Measurements from ENCODE around the gene NCKAP5.

Gene NCKAP5

GRCh38 chr2:132782176-132782783 is 786.0 kb downstream of the NCKAP5 start:
- H4K12ac ChIP-seq (ENCODE audit: low read depth, low read length) = no peak overlapping the region
- H2AK5ac ChIP-seq (ENCODE audit: low read length) = no peak overlapping the region
- H3K9ac ChIP-seq (ENCODE audit: low read length) = no peak overlapping the region
- H4K8ac ChIP-seq (ENCODE audit: low read depth, low read length) = no peak overlapping the region
- no peak overlapping the region for H3K14ac ChIP-seq (ENCODE audit: low read length)
- no CpG with 5 or more reads among the region's 7 CpGs for WGBS (ENCODE audit: extremely low coverage, insufficient coverage, insufficient read length)
- H3K27ac ChIP-seq (ENCODE audit: low read depth, low read length) = no peak overlapping the region
- H2BK5ac ChIP-seq (ENCODE audit: low read depth, low read length, poor library complexity) = no peak overlapping the region
- H3K27me3 ChIP-seq (ENCODE audit: insufficient read depth, low read length) = no peaks in the 10 kb centered on the region
- no peak overlapping the region for H2BK12ac ChIP-seq (ENCODE audit: low read length)
- no peak overlapping the region for H3K4me3 ChIP-seq (ENCODE audit: low read depth, low read length)
- no peak overlapping the region for H3K4me2 ChIP-seq (ENCODE audit: low read length)
- no peaks in the 10 kb centered on the region for H3K4me1 ChIP-seq (ENCODE audit: control insufficient read depth in 1 of 2, insufficient read depth in 2 of 2, low read length in 2 of 2)
- H3K4ac ChIP-seq (ENCODE audit: low read depth, low read length) = no peak overlapping the region
- H4K91ac ChIP-seq (ENCODE audit: low read depth, low read length) = no peak overlapping the region
- no peaks in the 10 kb centered on the region for H3K9me3 ChIP-seq (ENCODE audit: insufficient read depth, low read depth, low read length)
- H3K18ac ChIP-seq (ENCODE audit: low read length) = no peak overlapping the region
- no peak overlapping the region for H2AFZ ChIP-seq (ENCODE audit: insufficient read depth, low read length, poor library complexity)
- H3K79me2 ChIP-seq (ENCODE audit: control insufficient read depth, insufficient read depth, low read length, poor library complexity) = no peaks in the 10 kb centered on the region
- H3K23ac ChIP-seq (ENCODE audit: low read length) = no peak overlapping the region
- H3K36me3 ChIP-seq (ENCODE audit: control insufficient read depth in 1 of 2, insufficient read depth in 2 of 2, low read length in 2 of 2) = no peaks in the 10 kb centered on the region
- no peaks in the 10 kb centered on the region for H3K79me1 ChIP-seq (ENCODE audit: low read length)
- no peak overlapping the region for H2BK120ac ChIP-seq (ENCODE audit: insufficient read depth, low read length, poor library complexity)
- DNase-seq = no peak

DNA sequence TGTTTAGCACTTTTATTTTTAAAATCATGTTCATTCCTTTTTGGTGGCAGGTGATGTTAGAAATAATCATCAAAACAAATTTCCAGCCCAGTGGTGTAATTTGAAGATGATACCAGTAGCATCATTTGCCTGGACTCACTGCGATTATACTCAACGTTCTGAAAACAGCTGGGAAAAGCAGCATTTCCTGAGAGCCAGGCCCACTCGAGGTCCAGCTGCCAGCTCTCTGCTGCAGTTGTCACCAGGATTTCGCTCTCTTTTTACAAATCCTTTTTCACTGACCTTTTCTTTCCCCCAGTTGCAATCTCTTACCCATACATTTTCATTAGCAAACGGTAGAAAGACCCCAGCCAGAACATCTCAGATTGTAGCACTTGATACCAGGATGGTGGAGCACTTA is 787.6 kb downstream of the NCKAP5 start:
- H3K14ac ChIP-seq (ENCODE audit: low read length) = no peak overlapping the region
- no peak overlapping the region for H3K18ac ChIP-seq (ENCODE audit: low read length)
- no peaks in the 10 kb centered on the region for H3K79me1 ChIP-seq (ENCODE audit: low read length)
- no peaks in the 10 kb centered on the region for H3K27me3 ChIP-seq (ENCODE audit: insufficient read depth, low read length)
- H3K36me3 ChIP-seq (ENCODE audit: control insufficient read depth in 1 of 2, insufficient read depth in 2 of 2, low read length in 2 of 2) = no peaks in the 10 kb centered on the region
- H2AK5ac ChIP-seq (ENCODE audit: low read length) = no peak overlapping the region
- peaks cover 2% of the 10 kb centered on the region in 2 experiments for H3K4me1 ChIP-seq (ENCODE audit: control insufficient read depth in 1 of 2, insufficient read depth in 2 of 2, low read length in 2 of 2)
- no peak overlapping the region for H2BK5ac ChIP-seq (ENCODE audit: low read depth, low read length, poor library complexity)
- H2BK12ac ChIP-seq (ENCODE audit: low read length) = no peak overlapping the region
- no peak overlapping the region for H4K91ac ChIP-seq (ENCODE audit: low read depth, low read length)
- no peak overlapping the region for H4K8ac ChIP-seq (ENCODE audit: low read depth, low read length)
- H4K12ac ChIP-seq (ENCODE audit: low read depth, low read length) = no peak overlapping the region
- no peak overlapping the region for H3K27ac ChIP-seq (ENCODE audit: low read depth, low read length)
- H3K9me3 ChIP-seq (ENCODE audit: insufficient read depth, low read depth, low read length) = no peaks in the 10 kb centered on the region
- H2AFZ ChIP-seq (ENCODE audit: insufficient read depth, low read length, poor library complexity) = no peak overlapping the region
- no peaks in the 10 kb centered on the region for H3K79me2 ChIP-seq (ENCODE audit: control insufficient read depth, insufficient read depth, low read length, poor library complexity)
- no peak for DNase-seq
- no peak overlapping the region for H3K9ac ChIP-seq (ENCODE audit: low read length)
- WGBS (ENCODE audit: extremely low coverage, insufficient coverage, insufficient read length) = no CpG with 5 or more reads among the region's 5 CpGs
- no peak overlapping the region for H3K4me3 ChIP-seq (ENCODE audit: low read depth, low read length)
- H3K4me2 ChIP-seq (ENCODE audit: low read length) = no peak overlapping the region
- H3K23ac ChIP-seq (ENCODE audit: low read length) = no peak overlapping the region
- H2BK120ac ChIP-seq (ENCODE audit: insufficient read depth, low read length, poor library complexity) = no peak overlapping the region
- no peak overlapping the region for H3K4ac ChIP-seq (ENCODE audit: low read depth, low read length)

- Histone ChIP-seq H3K9ac (ENCODE audit: low read length) (no peak overlapping the region), H2AFZ (ENCODE audit: insufficient read depth, low read length, poor library complexity) (no peak overlapping the region), H3K4me1 (ENCODE audit: control insufficient read depth in 1 of 2, insufficient read depth in 2 of 2, low read length in 2 of 2) (peaks cover 2% of the 10 kb centered on the region in 2 experiments), H4K91ac (ENCODE audit: low read depth, low read length) (no peak overlapping the region), H3K27ac (ENCODE audit: low read depth, low read length) (no peak overlapping the region), H3K4me2 (ENCODE audit: low read length) (no peak overlapping the region), H3K36me3 (ENCODE audit: control insufficient read depth in 1 of 2, insufficient read depth in 2 of 2, low read length in 2 of 2) (no peaks in the 10 kb centered on the region), H2BK12ac (ENCODE audit: low read length) (no peak overlapping the region), H4K8ac (ENCODE audit: low read depth, low read length) (no peak overlapping the region), H4K12ac (ENCODE audit: low read depth, low read length) (no peak overlapping the region), H3K27me3 (ENCODE audit: insufficient read depth, low read length) (no peaks in the 10 kb centered on the region), H3K23ac (ENCODE audit: low read length) (no peak overlapping the region), H2BK5ac (ENCODE audit: low read depth, low read length, poor library complexity) (no peak overlapping the region), H3K14ac (ENCODE audit: low read length) (no peak overlapping the region), H3K18ac (ENCODE audit: low read length) (no peak overlapping the region), H3K4ac (ENCODE audit: low read depth, low read length) (no peak overlapping the region), H2AK5ac (ENCODE audit: low read length) (no peak overlapping the region), H3K79me2 (ENCODE audit: control insufficient read depth, insufficient read depth, low read length, poor library complexity) (no peaks in the 10 kb centered on the region), H2BK120ac (ENCODE audit: insufficient read depth, low read length, poor library complexity) (no peak overlapping the region), H3K4me3 (ENCODE audit: low read depth, low read length) (no peak overlapping the region), H3K9me3 (ENCODE audit: insufficient read depth, low read depth, low read length) (no peaks in the 10 kb centered on the region), H3K79me1 (ENCODE audit: low read length) (no peaks in the 10 kb centered on the region)
- DNase-seq = no peak
- WGBS (ENCODE audit: extremely low coverage, insufficient coverage, insufficient read length) = no CpG with 5 or more reads among the region's 1 CpG
Observed at GRCh38 chr2:132779206-132779721, 789.0 kb downstream of the NCKAP5 start.

GRCh38 chr2:132776287-132776686 is 792.0 kb downstream of the NCKAP5 start:
- no peaks in the 10 kb centered on the region for H3K9me3 ChIP-seq (ENCODE audit: insufficient read depth, low read depth, low read length)
- no peak overlapping the region for H4K8ac ChIP-seq (ENCODE audit: low read depth, low read length)
- no peak overlapping the region for H3K4me2 ChIP-seq (ENCODE audit: low read length)
- H3K36me3 ChIP-seq (ENCODE audit: control insufficient read depth in 1 of 2, insufficient read depth in 2 of 2, low read length in 2 of 2) = no peaks in the 10 kb centered on the region
- WGBS (ENCODE audit: extremely low coverage, insufficient coverage, insufficient read length) = no CpG with 5 or more reads among the region's 3 CpGs
- H3K18ac ChIP-seq (ENCODE audit: low read length) = no peak overlapping the region
- no peaks in the 10 kb centered on the region for H3K79me1 ChIP-seq (ENCODE audit: low read length)
- H2BK5ac ChIP-seq (ENCODE audit: low read depth, low read length, poor library complexity) = no peak overlapping the region
- no peaks in the 10 kb centered on the region for H3K79me2 ChIP-seq (ENCODE audit: control insufficient read depth, insufficient read depth, low read length, poor library complexity)
- H3K4me1 ChIP-seq (ENCODE audit: control insufficient read depth in 1 of 2, insufficient read depth in 2 of 2, low read length in 2 of 2) = peaks cover 2% of the 10 kb centered on the region in 2 experiments
- no peak overlapping the region for H3K4ac ChIP-seq (ENCODE audit: low read depth, low read length)
- H4K12ac ChIP-seq (ENCODE audit: low read depth, low read length) = no peak overlapping the region
- H3K23ac ChIP-seq (ENCODE audit: low read length) = no peak overlapping the region
- DNase-seq = no peak
- no peak overlapping the region for H2BK120ac ChIP-seq (ENCODE audit: insufficient read depth, low read length, poor library complexity)
- H3K14ac ChIP-seq (ENCODE audit: low read length) = no peak overlapping the region
- H3K9ac ChIP-seq (ENCODE audit: low read length) = no peak overlapping the region
- H3K4me3 ChIP-seq (ENCODE audit: low read depth, low read length) = no peak overlapping the region
- H3K27me3 ChIP-seq (ENCODE audit: insufficient read depth, low read length) = no peaks in the 10 kb centered on the region
- no peak overlapping the region for H2AFZ ChIP-seq (ENCODE audit: insufficient read depth, low read length, poor library complexity)
- no peak overlapping the region for H4K91ac ChIP-seq (ENCODE audit: low read depth, low read length)
- H2AK5ac ChIP-seq (ENCODE audit: low read length) = no peak overlapping the region
- no peak overlapping the region for H3K27ac ChIP-seq (ENCODE audit: low read depth, low read length)
- H2BK12ac ChIP-seq (ENCODE audit: low read length) = no peak overlapping the region
